ENCODE results near the gene ANKRD44.

- TF ChIP-seq EP300 (IDR thresholded peaks at IDR 0.05) (no peak), CTCF (IDR thresholded peaks at IDR 0.05) (no peak)
These were observed 181.7 kb downstream of the ANKRD44 start for GRCh38 chr2:197128897-197129296.

All from gastroesophageal sphincter (tissue), 3 donors.